Fibroblast of lung (primary cell): ENCODE measurements around the gene ATP13A1.

ENCODE experiments used
- EZH2 ChIP-seq: IDR thresholded peaks from 2 replicates; pipeline ENCODE4 v1.5.1; 2012; ENCODE audit warnings: low read length, control low read depth, mild to moderate bottlenecking; ENCODE audit errors: missing control alignments
- TF ChIP-seq, protein P1 (sequence below), 2 donors: IDR thresholded peaks in 1 of 2; conservative IDR thresholded peaks in 1 of 2; 1 replicate in 1 of 2; 2 replicates in 1 of 2; pipeline ENCODE4 v1.5.1; 2011 to 2012; ENCODE audit warnings: low read length in 2 of 2, control low read depth in 1 of 2, inconsistent platforms in 1 of 2, low read depth in 1 of 2, mild to moderate bottlenecking in 1 of 2

DNA sequence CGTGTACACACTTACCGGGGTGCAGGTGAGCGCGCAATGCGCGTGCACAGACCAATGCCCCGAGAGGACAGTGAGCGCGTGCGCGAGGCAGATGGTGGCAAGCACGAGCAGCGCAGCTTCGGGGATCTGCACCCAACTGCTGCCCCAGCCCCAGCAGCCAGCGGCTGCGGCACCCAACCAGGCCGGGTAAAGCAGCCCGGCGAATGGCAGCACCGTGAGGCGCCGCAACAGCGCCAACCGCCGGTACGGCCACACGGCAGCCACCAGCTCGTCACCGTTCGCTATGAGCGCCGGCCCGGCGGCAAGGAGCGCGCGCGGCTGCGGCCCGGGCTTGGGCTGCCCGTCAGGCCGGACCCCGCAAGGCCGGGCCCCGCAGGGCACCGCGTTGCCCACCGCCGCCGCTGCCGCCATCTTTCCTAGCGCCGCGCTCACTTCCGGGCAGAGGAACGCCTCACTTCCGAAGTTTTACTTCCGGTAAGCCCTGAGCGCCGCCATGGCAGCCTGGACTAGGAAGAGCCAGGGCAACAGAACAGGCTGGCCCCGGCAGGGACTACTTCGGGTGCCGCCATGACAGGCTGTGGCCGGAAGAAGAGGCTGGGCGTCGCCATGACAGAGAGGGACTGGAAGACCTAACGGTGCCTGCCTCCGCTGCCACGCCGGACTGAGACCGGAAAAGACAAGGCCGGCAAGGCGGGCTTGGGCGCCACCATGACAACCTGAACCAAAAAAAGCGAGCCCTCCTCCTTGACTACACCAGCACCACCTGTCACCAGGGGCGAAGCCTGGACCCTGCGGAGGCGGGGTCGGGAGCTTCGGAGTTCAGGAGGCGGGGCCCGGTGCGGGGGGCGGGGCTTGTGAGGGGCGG, at the start of gene ATP13A1:
- TF ChIP-seq, protein P1, sequence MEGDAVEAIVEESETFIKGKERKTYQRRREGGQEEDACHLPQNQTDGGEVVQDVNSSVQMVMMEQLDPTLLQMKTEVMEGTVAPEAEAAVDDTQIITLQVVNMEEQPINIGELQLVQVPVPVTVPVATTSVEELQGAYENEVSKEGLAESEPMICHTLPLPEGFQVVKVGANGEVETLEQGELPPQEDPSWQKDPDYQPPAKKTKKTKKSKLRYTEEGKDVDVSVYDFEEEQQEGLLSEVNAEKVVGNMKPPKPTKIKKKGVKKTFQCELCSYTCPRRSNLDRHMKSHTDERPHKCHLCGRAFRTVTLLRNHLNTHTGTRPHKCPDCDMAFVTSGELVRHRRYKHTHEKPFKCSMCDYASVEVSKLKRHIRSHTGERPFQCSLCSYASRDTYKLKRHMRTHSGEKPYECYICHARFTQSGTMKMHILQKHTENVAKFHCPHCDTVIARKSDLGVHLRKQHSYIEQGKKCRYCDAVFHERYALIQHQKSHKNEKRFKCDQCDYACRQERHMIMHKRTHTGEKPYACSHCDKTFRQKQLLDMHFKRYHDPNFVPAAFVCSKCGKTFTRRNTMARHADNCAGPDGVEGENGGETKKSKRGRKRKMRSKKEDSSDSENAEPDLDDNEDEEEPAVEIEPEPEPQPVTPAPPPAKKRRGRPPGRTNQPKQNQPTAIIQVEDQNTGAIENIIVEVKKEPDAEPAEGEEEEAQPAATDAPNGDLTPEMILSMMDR (conservative IDR thresholded peaks at IDR 0.05 in 1 of 2, IDR thresholded peaks at IDR 0.05 in 1 of 2; ENCODE audit: low read depth in 1 of 2, low read length in 2 of 2) = no peak
- no peak for TF ChIP-seq EZH2
